T1000 (cell line): ENCODE data around the gene TMEM242.

Source experiments
- DNase-seq: peaks from one replicate; lab custom pipeline; 2025; ENCODE audit warnings: mixed read lengths; lab: John Stamatoyannopoulos, UW

TMEM242 gene

GRCh38 chr6:157288575-157288974, 34.7 kb downstream of the TMEM242 start:
- DNase-seq, result no peak

GRCh38 chr6:157287923-157288322, 35.4 kb downstream of the TMEM242 start:
- DNase-seq, result no peak

GRCh38 chr6:157287247-157287850, 36.0 kb downstream of the TMEM242 start:
- DNase-seq, result no peak

- DNase-seq, result no peak
These were observed 37.9 kb downstream of the TMEM242 start for GRCh38 chr6:157285422-157285779.

GRCh38 chr6:157284738-157285421, 38.4 kb downstream of the TMEM242 start:
- no peak for DNase-seq

- no peak for DNase-seq
These were observed 39.2 kb downstream of the TMEM242 start for GRCh38 chr6:157283900-157284737.

- no peak for DNase-seq
These were observed 39.9 kb downstream of the TMEM242 start for GRCh38 chr6:157283330-157283898.

GRCh38 chr6:157282284-157282683, 41.0 kb downstream of the TMEM242 start:
- no peak for DNase-seq

GRCh38 chr6:157281570-157281969, 41.7 kb downstream of the TMEM242 start:
- no peak for DNase-seq

- no peak for DNase-seq
These were observed 42.4 kb downstream of the TMEM242 start for GRCh38 chr6:157280947-157281346.

GRCh38 chr6:157280157-157280556, 43.2 kb downstream of the TMEM242 start:
- DNase-seq, result no peak

- no peak for DNase-seq
These were observed 45.1 kb downstream of the TMEM242 start for GRCh38 chr6:157278171-157278570.

GRCh38 chr6:157276731-157277130, 46.6 kb downstream of the TMEM242 start:
- DNase-seq, result no peak

GRCh38 chr6:157276134-157276532, 47.2 kb downstream of the TMEM242 start:
- DNase-seq, result no peak

GRCh38 chr6:157274471-157275226, 48.7 kb downstream of the TMEM242 start:
- peak; percentile 59 for DNase-seq

GRCh38 chr6:157273756-157274470, 49.4 kb downstream of the TMEM242 start:
- DNase-seq, result peak; percentile 43

- DNase-seq, result no peak
These were observed 50.2 kb downstream of the TMEM242 start for GRCh38 chr6:157272866-157273755.

- DNase-seq, result no peak
These were observed 50.9 kb downstream of the TMEM242 start for GRCh38 chr6:157272372-157272771.

- no peak for DNase-seq
These were observed 51.4 kb downstream of the TMEM242 start for GRCh38 chr6:157271911-157272310.

GRCh38 chr6:157271441-157271840, 51.9 kb downstream of the TMEM242 start:
- no peak for DNase-seq
